Neural cell (in vitro differentiated cells): ENCODE measurements around the gene COLEC12. TPM values are rescaled to one million over a fixed set of nuclear protein-coding genes. Genes with fewer than 3 reads are reported as not detected.

Experiments
- H2AFZ ChIP-seq: fragments of 200-600, 300-800 bp; sonication (generic), shearing (Covaris generic); 2 replicates; pipeline ENCODE4 v1.6.0; 2014; ENCODE audit warnings: low read depth, mild to moderate bottlenecking, antibody characterized with exemption, low read length, moderate library complexity
- H3F3A ChIP-seq: fragments of 200-600 bp; shearing (Covaris generic); 2 replicates; pipeline ENCODE4 v1.6.1; 2016; ENCODE audit warnings: mild to moderate bottlenecking, moderate library complexity, mixed read lengths, antibody characterized with exemption, low read length; ENCODE audit not compliant: insufficient read depth, poor library complexity, severe bottlenecking
- H3K27ac ChIP-seq: fragments of 200-600, 300-800 bp; sonication (generic), shearing (Covaris generic); 2 replicates; pipeline ENCODE4 v1.5.1; 2014; ENCODE audit warnings: mild to moderate bottlenecking, low read length, moderate library complexity
- H3K27me3 ChIP-seq: fragments of 300-800, 200-600 bp; sonication (generic), shearing (Covaris generic); 2 replicates; pipeline ENCODE4 v1.6.0; 2014; ENCODE audit warnings: mild to moderate bottlenecking, low read depth, low read length, moderate library complexity; ENCODE audit not compliant: insufficient read depth
- H3K36me3 ChIP-seq: fragments of 300-800, 200-600 bp; sonication (generic), shearing (Covaris generic); 2 replicates; pipeline ENCODE4 v1.5.1; 2014; ENCODE audit warnings: mild to moderate bottlenecking, antibody characterized with exemption, low read length, moderate library complexity; ENCODE audit not compliant: insufficient read depth
- H3K4me2 ChIP-seq: fragments of 300-800, 200-600 bp; sonication (generic), shearing (Covaris generic); 2 replicates; pipeline ENCODE4 v1.6.0; 2014; ENCODE audit warnings: mild to moderate bottlenecking, low read length
- H3K4me3 ChIP-seq: fragments of 300-800, 200-600 bp; sonication (generic), shearing (Covaris generic); 2 replicates; pipeline ENCODE4 v1.5.1; 2014; ENCODE audit warnings: mild to moderate bottlenecking, low read length, moderate library complexity
- H3K79me2 ChIP-seq: fragments of 200-600 bp; shearing (Covaris generic); replicated peaks from 2 replicates; pipeline ENCODE4 v1.6.0; 2014; ENCODE audit warnings: mild to moderate bottlenecking, low read length, moderate library complexity; ENCODE audit not compliant: insufficient read depth
- H3K9ac ChIP-seq: fragments of 300-800, 200-600 bp; sonication (generic), shearing (Covaris generic); 2 replicates; pipeline ENCODE4 v1.6.1; 2016; ENCODE audit warnings: mild to moderate bottlenecking, low read length, mixed read lengths
- H3K9me2 ChIP-seq: fragments of 200-600 bp; shearing (Covaris generic); 2 replicates; pipeline ENCODE4 v1.6.1; 2016; ENCODE audit warnings: mild to moderate bottlenecking, low read length, mixed read lengths; ENCODE audit not compliant: insufficient read depth
- H3K9me3 ChIP-seq: fragments of 200-600, 300-800 bp; sonication (generic), shearing (Covaris generic); 2 replicates; pipeline ENCODE4 v1.6.1; 2016; ENCODE audit warnings: mild to moderate bottlenecking, mixed run types, low read length, moderate library complexity, mixed read lengths
- H4K20me1 ChIP-seq: fragments of 200-600 bp; shearing (Covaris generic); 2 replicates; pipeline ENCODE4 v1.6.1; 2016; ENCODE audit warnings: mild to moderate bottlenecking, mixed run types; ENCODE audit not compliant: insufficient read depth
- CTCF ChIP-seq: fragments of 450-650 bp; IDR thresholded peaks from 2 replicates; pipeline ENCODE4 v1.5.1; 2014; ENCODE audit warnings: antibody characterized with exemption, mild to moderate bottlenecking, moderate library complexity; ENCODE audit not compliant: poor library complexity, severe bottlenecking
- EP300 ChIP-seq: fragments of 450-650 bp; conservative IDR thresholded peaks from 2 replicates; pipeline ENCODE4 v1.6.1; 2014; ENCODE audit warnings: antibody characterized with exemption, mild to moderate bottlenecking, moderate library complexity; ENCODE audit not compliant: poor library complexity, severe bottlenecking
- EZH2 ChIP-seq: fragments of 200-600, 300-800 bp; shearing (Covaris generic), sonication (generic); IDR thresholded peaks from 2 replicates; pipeline ENCODE4 v1.6.1; 2014; ENCODE audit warnings: antibody characterized with exemption, low read length, borderline replicate concordance, mild to moderate bottlenecking; ENCODE audit not compliant: insufficient read depth, poor library complexity, severe bottlenecking
- MXI1 ChIP-seq: fragments of 450-650 bp; conservative IDR thresholded peaks from 2 replicates; pipeline ENCODE4 v1.6.1; 2014; ENCODE audit warnings: antibody characterized with exemption, mild to moderate bottlenecking; ENCODE audit not compliant: poor library complexity, severe bottlenecking
- POLR2AphosphoS5 ChIP-seq: IDR thresholded peaks from 2 replicates; pipeline ENCODE4 v1.6.1; 2012
- RAD21 ChIP-seq: fragments of 450-650 bp; conservative IDR thresholded peaks from 2 replicates; pipeline ENCODE4 v1.6.1; 2014; ENCODE audit warnings: antibody characterized with exemption, mild to moderate bottlenecking, moderate library complexity
- REST ChIP-seq: IDR thresholded peaks from 2 replicates; pipeline ENCODE4 v1.6.1; 2012; ENCODE audit warnings: borderline replicate concordance
- SMC3 ChIP-seq: fragments of 450-650 bp; conservative IDR thresholded peaks from 2 replicates; pipeline ENCODE4 v1.6.1; 2014; ENCODE audit warnings: antibody characterized with exemption, mild to moderate bottlenecking, moderate library complexity; ENCODE audit not compliant: poor library complexity
- TAF1 ChIP-seq: IDR thresholded peaks from 2 replicates; pipeline ENCODE4 v1.6.1; 2012; ENCODE audit warnings: low read depth
- polyA plus RNA-seq: library from polyadenylated mRNA; depleted of rRNA; stranded (reverse); fragments of >200 nt; gene quantifications from 2 replicates; pipeline ENCODE4 v1.2.3, GENCODE V29; 2014

The COLEC12 gene
- polyA plus RNA-seq, 1 donor from 2014 or later: 0.42 TPM

GRCh38 chr18:273525-273924, 227.0 kb downstream of the COLEC12 start:
- H3K9me2 ChIP-seq: no peaks in the 10 kb centered on the region
- H2AFZ ChIP-seq: no peak overlapping the region
- H3K4me2 ChIP-seq: no peak overlapping the region
- H3K27me3 ChIP-seq: no peaks in the 10 kb centered on the region
- no peak overlapping the region for H3K9ac ChIP-seq
- no peaks in the 10 kb centered on the region for H3K9me3 ChIP-seq
- H3K4me3 ChIP-seq: no peak overlapping the region
- H3K27ac ChIP-seq: no peak overlapping the region
- TF ChIP-seq TAF1 (no peak), POLR2AphosphoS5 (no peak), CTCF (no peak)
- no peaks in the 10 kb centered on the region for H3F3A ChIP-seq
- no peaks in the 10 kb centered on the region for H3K36me3 ChIP-seq
- no peaks in the 10 kb centered on the region for H4K20me1 ChIP-seq
- no peaks in the 10 kb centered on the region for H3K79me2 ChIP-seq

GRCh38 chr18:272650-273049, 227.9 kb downstream of the COLEC12 start:
- Histone ChIP-seq H3K4me3 (no peak overlapping the region), H3K9me3 (no peaks in the 10 kb centered on the region), H3K9me2 (no peaks in the 10 kb centered on the region), H4K20me1 (no peaks in the 10 kb centered on the region), H3F3A (no peaks in the 10 kb centered on the region), H3K36me3 (no peaks in the 10 kb centered on the region), H3K27me3 (no peaks in the 10 kb centered on the region), H2AFZ (no peak overlapping the region), H3K27ac (no peak overlapping the region), H3K9ac (no peak overlapping the region), H3K79me2 (peaks cover under 1% of the 10 kb centered on the region), H3K4me2 (no peak overlapping the region)
- TF ChIP-seq TAF1 (no peak), REST (no peak), SMC3 (no peak), EZH2 (no peak), RAD21 (no peak), POLR2AphosphoS5 (no peak), MXI1 (no peak), EP300 (no peak), CTCF (no peak)
